ENCODE results near the gene YY2.

YY2 gene

GRCh38 chrX:21853578-21853977 lies 2.2 kb upstream of the YY2 start:
- no peaks in the 10 kb centered on the region for H3K27me3 ChIP-seq

GRCh38 chrX:21856504-21856903 lies 717 bp downstream of the YY2 start:
- TF ChIP-seq, protein P1, sequence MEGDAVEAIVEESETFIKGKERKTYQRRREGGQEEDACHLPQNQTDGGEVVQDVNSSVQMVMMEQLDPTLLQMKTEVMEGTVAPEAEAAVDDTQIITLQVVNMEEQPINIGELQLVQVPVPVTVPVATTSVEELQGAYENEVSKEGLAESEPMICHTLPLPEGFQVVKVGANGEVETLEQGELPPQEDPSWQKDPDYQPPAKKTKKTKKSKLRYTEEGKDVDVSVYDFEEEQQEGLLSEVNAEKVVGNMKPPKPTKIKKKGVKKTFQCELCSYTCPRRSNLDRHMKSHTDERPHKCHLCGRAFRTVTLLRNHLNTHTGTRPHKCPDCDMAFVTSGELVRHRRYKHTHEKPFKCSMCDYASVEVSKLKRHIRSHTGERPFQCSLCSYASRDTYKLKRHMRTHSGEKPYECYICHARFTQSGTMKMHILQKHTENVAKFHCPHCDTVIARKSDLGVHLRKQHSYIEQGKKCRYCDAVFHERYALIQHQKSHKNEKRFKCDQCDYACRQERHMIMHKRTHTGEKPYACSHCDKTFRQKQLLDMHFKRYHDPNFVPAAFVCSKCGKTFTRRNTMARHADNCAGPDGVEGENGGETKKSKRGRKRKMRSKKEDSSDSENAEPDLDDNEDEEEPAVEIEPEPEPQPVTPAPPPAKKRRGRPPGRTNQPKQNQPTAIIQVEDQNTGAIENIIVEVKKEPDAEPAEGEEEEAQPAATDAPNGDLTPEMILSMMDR (IDR thresholded peaks at IDR 0.05): no peak
- Histone ChIP-seq H3K27ac (no peak overlapping the region), H3K36me3 (no peaks in the 10 kb centered on the region), H3K27me3 (no peaks in the 10 kb centered on the region), H3K9me3 (no peaks in the 10 kb centered on the region), H3K4me3 (ENCODE audit: low read depth in 1 of 2, low read length in 1 of 2) (no peak overlapping the region), H3K4me1 (ENCODE audit: control insufficient read depth in 1 of 2, insufficient read depth in 1 of 2, low read depth in 1 of 2, low read length in 1 of 2) (no peaks in the 10 kb centered on the region)

More at GRCh38 chrX:21853578-21853977, 2.2 kb upstream of the YY2 start:
- Histone ChIP-seq H3K27ac (no peak overlapping the region), H3K9me3 (no peaks in the 10 kb centered on the region), H3K36me3 (no peaks in the 10 kb centered on the region), H3K4me1 (ENCODE audit: control insufficient read depth in 1 of 2, insufficient read depth in 1 of 2, low read depth in 1 of 2, low read length in 1 of 2) (no peaks in the 10 kb centered on the region), H3K4me3 (ENCODE audit: low read depth in 1 of 2, low read length in 1 of 2) (no peak overlapping the region)
- TF ChIP-seq, protein P1 (IDR thresholded peaks at IDR 0.05): no peak

DNA sequence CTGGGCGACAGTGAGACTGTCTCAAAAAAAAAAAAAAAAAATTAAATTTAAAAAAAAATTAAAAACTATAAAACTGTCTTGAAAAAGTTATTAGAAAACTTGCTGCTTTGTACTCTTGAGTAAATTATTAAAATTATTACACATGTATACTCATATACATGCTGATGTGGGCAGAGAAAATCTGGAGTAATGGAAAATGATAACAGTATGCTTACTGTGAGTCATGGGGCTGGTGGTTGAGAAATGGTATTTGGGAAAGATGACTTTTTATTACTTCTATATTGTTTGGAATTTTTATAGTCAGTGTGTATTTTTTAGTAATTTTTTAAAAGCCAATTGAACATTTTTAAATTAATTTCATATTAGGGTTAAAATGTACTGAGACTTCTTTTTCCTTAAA lies 7.5 kb downstream of the YY2 start:
- TF ChIP-seq, protein P1 (IDR thresholded peaks at IDR 0.05): no peak
- no peaks in the 10 kb centered on the region for H3K9me3 ChIP-seq
- no peaks in the 10 kb centered on the region for H3K4me1 ChIP-seq (ENCODE audit: control insufficient read depth in 1 of 2, insufficient read depth in 1 of 2, low read depth in 1 of 2, low read length in 1 of 2)
- H3K27me3 ChIP-seq: no peaks in the 10 kb centered on the region
- no peak overlapping the region for H3K4me3 ChIP-seq (ENCODE audit: low read depth in 1 of 2, low read length in 1 of 2)
- no peak overlapping the region for H3K27ac ChIP-seq
- H3K36me3 ChIP-seq: no peaks in the 10 kb centered on the region

- no peaks in the 10 kb centered on the region for H3K36me3 ChIP-seq
- H3K9me3 ChIP-seq: no peaks in the 10 kb centered on the region
- no peak overlapping the region for H3K4me3 ChIP-seq (ENCODE audit: low read depth in 1 of 2, low read length in 1 of 2)
- H3K27ac ChIP-seq: no peak overlapping the region
- no peaks in the 10 kb centered on the region for H3K4me1 ChIP-seq (ENCODE audit: control insufficient read depth in 1 of 2, insufficient read depth in 1 of 2, low read depth in 1 of 2, low read length in 1 of 2)
- TF ChIP-seq, protein P1 (IDR thresholded peaks at IDR 0.05): no peak
- no peaks in the 10 kb centered on the region for H3K27me3 ChIP-seq
Observed at GRCh38 chrX:21865436-21865835, 9.6 kb downstream of the YY2 start.

DNA sequence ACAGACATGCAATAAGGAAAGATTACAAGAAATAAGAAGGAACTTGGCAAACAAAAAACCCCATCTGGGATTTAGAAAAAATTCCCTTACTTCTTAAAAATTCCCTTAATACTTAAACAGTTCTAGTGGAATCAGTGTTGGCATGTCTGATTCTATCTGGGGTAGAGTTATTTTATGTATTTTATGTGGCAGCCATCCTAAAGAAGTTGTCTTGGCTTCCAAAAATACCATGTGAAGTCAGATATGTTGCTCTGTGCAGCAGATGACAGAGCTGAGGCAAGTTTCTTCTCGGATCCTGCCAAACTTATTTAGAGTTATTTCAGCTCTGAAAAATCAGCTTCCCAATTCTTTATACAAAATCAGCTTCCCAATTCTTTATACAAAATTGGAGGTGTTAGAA lies 14.7 kb downstream of the YY2 start:
- Histone ChIP-seq H3K27me3 (no peaks in the 10 kb centered on the region), H3K36me3 (no peaks in the 10 kb centered on the region), H3K4me3 (ENCODE audit: low read depth in 1 of 2, low read length in 1 of 2) (no peak overlapping the region), H3K9me3 (no peaks in the 10 kb centered on the region), H3K4me1 (ENCODE audit: control insufficient read depth in 1 of 2, insufficient read depth in 1 of 2, low read depth in 1 of 2, low read length in 1 of 2) (no peaks in the 10 kb centered on the region), H3K27ac (no peak overlapping the region)
- TF ChIP-seq, protein P1 (IDR thresholded peaks at IDR 0.05): no peak
